Fibroblast of skin of scalp (primary cell): Measurements from ENCODE around the gene KLRF1. TPM values are rescaled to one million over a fixed set of nuclear protein-coding genes. Genes with fewer than 3 reads are reported as not detected.

Source experiments
- DNase-seq: peaks from one replicate; pipeline ENCODE4 v3.0.0-alpha.2; 2013
- polyA plus RNA-seq, 2 experiments: library from polyadenylated mRNA; unstranded; fragments of 120-200 nt; gene quantifications; one replicate each; pipeline ENCODE4 v1.2.1, GENCODE V29; 2013; ENCODE audit not compliant: insufficient read length in 2 of 2

KLRF1 gene
- not detected for polyA plus RNA-seq (2013, experiment 1 of 2; ENCODE audit: insufficient read length)
- polyA plus RNA-seq (2013, experiment 2 of 2; ENCODE audit: insufficient read length) = not detected

GRCh38 chr12:9827209-9827888 is at the start of gene KLRF1:
Gene KLRF1 (plus strand): TSS chr12:9827481. CDS start chr12:9827545, 64 bp downstream.
- DNase-seq = no peak

- DNase-seq = no peak
These were observed 48.1 kb upstream of the KLRF1 start for GRCh38 chr12:9779209-9779608.

GRCh38 chr12:9781360-9781759 is 45.9 kb upstream of the KLRF1 start:
- no peak for DNase-seq

- DNase-seq = no peak
These were observed 44.5 kb upstream of the KLRF1 start for GRCh38 chr12:9782547-9783382.

GRCh38 chr12:9784326-9784725 is 43.0 kb upstream of the KLRF1 start:
- no peak for DNase-seq

GRCh38 chr12:9784816-9785215 is 42.5 kb upstream of the KLRF1 start:
- no peak for DNase-seq

- DNase-seq = peak; percentile 35
These were observed 40.3 kb upstream of the KLRF1 start for GRCh38 chr12:9786726-9787717.

- DNase-seq = no peak
These were observed 34.9 kb upstream of the KLRF1 start for GRCh38 chr12:9792185-9792900.

GRCh38 chr12:9792961-9793617 is 34.2 kb upstream of the KLRF1 start:
- DNase-seq = peak; percentile 33

GRCh38 chr12:9793779-9794395 is 33.4 kb upstream of the KLRF1 start:
- no peak for DNase-seq

GRCh38 chr12:9794484-9795093 is 32.7 kb upstream of the KLRF1 start:
- DNase-seq = no peak

GRCh38 chr12:9795945-9796344 is 31.3 kb upstream of the KLRF1 start:
- no peak for DNase-seq

GRCh38 chr12:9796346-9796745 is 30.9 kb upstream of the KLRF1 start:
- DNase-seq = no peak

- no peak for DNase-seq
These were observed 30.3 kb upstream of the KLRF1 start for GRCh38 chr12:9796971-9797370.

GRCh38 chr12:9797722-9798619 is 29.3 kb upstream of the KLRF1 start:
- no peak for DNase-seq

- no peak for DNase-seq
These were observed 27.3 kb upstream of the KLRF1 start for GRCh38 chr12:9799961-9800360.

- DNase-seq = no peak
These were observed 21.4 kb upstream of the KLRF1 start for GRCh38 chr12:9805883-9806282.

GRCh38 chr12:9806714-9807113 is 20.6 kb upstream of the KLRF1 start:
- DNase-seq = no peak

GRCh38 chr12:9808504-9808903 is 18.8 kb upstream of the KLRF1 start:
- no peak for DNase-seq
